ACC112 (cell line): ENCODE measurements around the gene MPG.
A peak's percentile ranks its signal among the peaks of the same experiment; 100 is the strongest.
"Not testable (repeated sequence)": the region's sequence is repeated elsewhere in the genome, so short reads cannot be mapped to it uniquely, and the experiment has no call there.

Source experiments
- H2AFZ ChIP-seq: fragments of 200-600 bp; sonication (generic); one replicate; pipeline ENCODE4 v1.6.0; 2017; ENCODE audit warnings: antibody characterized with exemption, low read length; ENCODE audit not compliant: unreplicated experiment
- H3K27ac ChIP-seq: fragments of 200-600 bp; sonication (generic); 2 replicates; pipeline ENCODE4 v1.5.1; 2014; ENCODE audit warnings: low read depth, mild to moderate bottlenecking, antibody characterized with exemption, low read length, moderate library complexity
- H3K27me3 ChIP-seq: fragments of 200-600 bp; sonication (generic); 2 replicates; pipeline ENCODE4 v1.6.1; 2014; ENCODE audit warnings: mild to moderate bottlenecking, antibody characterized with exemption, low read length, moderate library complexity, mixed read lengths; ENCODE audit not compliant: insufficient read depth
- H3K36me3 ChIP-seq: fragments of 200-600 bp; sonication (generic); 2 replicates; pipeline ENCODE4 v1.6.1; 2016; ENCODE audit warnings: mild to moderate bottlenecking, antibody characterized with exemption, low read length, moderate library complexity, mixed read lengths; ENCODE audit not compliant: insufficient read depth
- H3K4me1 ChIP-seq: fragments of 200-600 bp; sonication (generic); one replicate; pipeline ENCODE4 v1.6.1; 2016; ENCODE audit warnings: low read length, mixed read lengths; ENCODE audit not compliant: insufficient read depth, unreplicated experiment, control insufficient read depth
- H3K4me3 ChIP-seq: fragments of 200-600 bp; sonication (generic); 2 replicates; pipeline ENCODE4 v1.5.1; 2014; ENCODE audit warnings: mild to moderate bottlenecking, low read depth, low read length
- H3K79me2 ChIP-seq: fragments of 200-600 bp; sonication (generic); one replicate; pipeline ENCODE4 v1.6.0; 2016; ENCODE audit warnings: low read length; ENCODE audit not compliant: control insufficient read depth, unreplicated experiment, insufficient read depth

Gene MPG, protein sequence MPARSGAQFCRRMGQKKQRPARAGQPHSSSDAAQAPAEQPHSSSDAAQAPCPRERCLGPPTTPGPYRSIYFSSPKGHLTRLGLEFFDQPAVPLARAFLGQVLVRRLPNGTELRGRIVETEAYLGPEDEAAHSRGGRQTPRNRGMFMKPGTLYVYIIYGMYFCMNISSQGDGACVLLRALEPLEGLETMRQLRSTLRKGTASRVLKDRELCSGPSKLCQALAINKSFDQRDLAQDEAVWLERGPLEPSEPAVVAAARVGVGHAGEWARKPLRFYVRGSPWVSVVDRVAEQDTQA

DNA sequence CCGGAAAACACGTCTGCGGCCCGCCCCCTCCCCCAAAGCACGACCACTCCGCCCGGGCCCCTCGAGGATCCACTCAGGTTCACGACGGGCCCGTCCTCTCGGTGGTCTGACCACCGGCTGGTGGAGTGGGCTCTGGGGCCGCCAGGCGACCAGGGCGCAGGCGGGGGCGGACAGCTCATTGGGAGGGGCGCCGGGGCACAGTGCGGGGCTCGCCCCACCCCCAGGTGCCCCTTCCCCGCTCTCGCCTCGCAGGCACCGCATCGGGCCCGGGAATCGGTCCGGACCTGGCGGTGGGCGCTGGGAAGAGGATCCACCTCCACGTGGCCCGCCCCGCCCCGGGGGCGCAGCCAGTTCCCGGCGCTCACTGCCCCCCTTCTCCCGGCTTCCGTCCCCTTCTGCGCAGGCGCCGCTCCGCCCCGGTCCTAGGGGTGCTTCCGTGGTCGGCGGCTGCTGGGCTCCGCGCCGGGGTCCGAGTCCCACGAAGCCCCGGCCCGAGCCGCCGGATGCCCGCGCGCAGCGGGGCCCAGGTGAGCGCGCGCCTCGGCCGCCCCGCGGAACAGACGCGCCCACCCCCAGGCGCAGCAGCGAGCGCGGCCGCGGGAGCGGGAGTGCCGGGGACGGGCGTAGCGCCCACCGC, at the start of gene MPG:
MPG (plus strand) TSS at position 419 of the 637 bp plus-strand sequence; CDS start at position 504, 85 bp downstream.
- H3K79me2 ChIP-seq = peaks cover 12% of the 10 kb centered on the region
- no peaks in the 10 kb centered on the region for H3K27me3 ChIP-seq
- peak within 1 kb of the TSS; percentile 82 for H2AFZ ChIP-seq
- H3K36me3 ChIP-seq = no peaks in the 10 kb centered on the region
- peak within 1 kb of the TSS; percentile 89 for H3K4me3 ChIP-seq
- peak within 1 kb of the TSS; percentile 80 for H3K27ac ChIP-seq
- H3K4me1 ChIP-seq = peaks cover 48% of the 10 kb centered on the region

DNA sequence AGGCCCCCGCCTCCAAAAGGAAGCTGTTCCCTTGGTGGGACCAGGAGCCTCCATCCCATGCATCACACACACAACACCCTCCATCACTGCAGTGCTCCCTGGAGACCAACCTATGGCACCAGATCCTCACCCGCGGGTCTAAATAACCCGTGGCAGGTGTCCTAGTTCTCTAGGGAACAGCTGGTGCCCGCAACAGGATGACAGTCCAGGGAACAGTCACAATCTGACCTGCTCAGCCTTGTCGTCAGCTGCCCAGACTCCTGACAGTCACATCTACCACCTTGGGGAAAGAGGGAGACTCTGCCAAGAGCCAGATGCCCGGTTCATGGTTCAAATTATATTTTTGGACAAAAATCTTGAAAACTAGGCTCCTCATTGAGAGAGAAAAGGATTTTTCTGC, 47.4 kb upstream of the MPG start:
- H3K36me3 ChIP-seq, H3K27ac ChIP-seq, H3K4me1 ChIP-seq, H3K27me3 ChIP-seq, H3K79me2 ChIP-seq, H2AFZ ChIP-seq, H3K4me3 ChIP-seq: not testable (repeated sequence)

DNA sequence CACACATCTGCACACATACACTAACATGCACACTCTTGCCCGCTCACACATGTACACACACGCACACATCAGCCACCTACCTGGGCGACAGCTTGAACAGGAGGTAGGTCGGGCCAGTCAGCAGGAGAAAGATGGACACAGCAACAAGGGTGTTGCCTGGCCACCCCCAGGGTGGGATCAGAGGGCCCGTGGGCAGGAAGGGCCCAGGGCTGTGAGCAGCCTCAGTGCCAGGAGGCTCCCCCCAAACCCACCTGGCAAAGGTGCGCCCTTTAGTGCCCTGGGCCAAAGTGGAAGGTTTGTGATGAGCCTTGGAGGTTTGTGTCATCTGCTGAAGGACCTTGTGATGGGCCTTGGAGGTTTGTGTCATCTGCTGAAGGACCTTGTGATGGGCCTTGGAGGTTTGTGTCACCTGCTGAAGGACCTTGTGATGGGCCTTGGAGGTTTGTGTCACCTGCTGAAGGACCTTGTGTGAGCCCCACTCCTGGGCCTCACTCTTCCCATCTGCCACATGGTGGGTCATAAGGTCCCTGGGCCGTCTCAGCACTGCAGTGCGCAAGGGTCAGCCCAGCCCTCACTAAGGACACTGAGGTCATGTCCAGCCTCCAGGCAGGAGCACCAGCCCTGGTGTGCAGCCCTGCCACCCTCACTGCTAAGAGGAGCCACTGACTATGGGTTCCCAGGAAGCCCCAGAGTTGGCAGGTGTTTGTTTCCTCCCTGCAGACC, 44.7 kb upstream of the MPG start:
- not testable (repeated sequence) for H3K27ac ChIP-seq, H3K4me1 ChIP-seq, H2AFZ ChIP-seq, H3K36me3 ChIP-seq, H3K27me3 ChIP-seq, H3K79me2 ChIP-seq, H3K4me3 ChIP-seq

DNA sequence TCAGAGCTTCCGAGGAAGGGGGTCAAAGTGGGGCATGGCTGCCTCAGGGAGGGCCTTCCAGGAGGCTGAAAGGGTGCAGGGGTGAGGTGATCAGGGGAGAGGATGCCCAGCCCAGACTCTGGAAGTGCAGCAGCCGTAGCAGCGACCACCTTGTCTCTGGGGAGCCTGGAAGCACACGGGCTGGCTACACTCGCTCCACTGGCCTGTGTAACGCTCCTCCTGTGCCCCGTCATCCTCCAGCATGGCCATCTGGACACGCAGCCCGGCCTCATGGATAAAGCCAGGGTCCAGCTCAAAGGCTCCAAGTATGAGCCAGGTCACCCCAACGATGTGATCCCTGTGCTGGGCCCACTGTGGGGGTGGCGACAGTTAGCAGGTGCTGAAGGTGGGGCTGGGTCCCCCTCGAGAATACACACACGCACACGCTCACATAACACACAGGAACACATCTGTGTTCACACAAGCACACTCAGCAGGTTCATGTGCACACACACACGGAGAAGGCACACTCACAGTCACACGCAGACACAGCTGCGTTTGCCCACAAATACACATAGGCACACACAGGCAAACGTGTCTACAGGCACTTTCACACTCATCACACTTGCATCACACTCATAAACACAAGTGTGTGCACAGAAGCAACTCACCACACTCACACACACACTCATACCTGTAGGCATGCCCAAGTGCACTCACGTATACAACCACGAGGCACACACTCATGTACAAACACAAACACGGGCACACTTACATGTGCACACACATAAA, 44.0 kb upstream of the MPG start:
- Histone ChIP-seq H3K4me3 (no peak overlapping the region), H3K4me1 (no peaks in the 10 kb centered on the region), H3K79me2 (no peaks in the 10 kb centered on the region), H3K36me3 (no peaks in the 10 kb centered on the region), H3K27ac (no peak overlapping the region), H3K27me3 (no peaks in the 10 kb centered on the region), H2AFZ (no peak overlapping the region)

DNA sequence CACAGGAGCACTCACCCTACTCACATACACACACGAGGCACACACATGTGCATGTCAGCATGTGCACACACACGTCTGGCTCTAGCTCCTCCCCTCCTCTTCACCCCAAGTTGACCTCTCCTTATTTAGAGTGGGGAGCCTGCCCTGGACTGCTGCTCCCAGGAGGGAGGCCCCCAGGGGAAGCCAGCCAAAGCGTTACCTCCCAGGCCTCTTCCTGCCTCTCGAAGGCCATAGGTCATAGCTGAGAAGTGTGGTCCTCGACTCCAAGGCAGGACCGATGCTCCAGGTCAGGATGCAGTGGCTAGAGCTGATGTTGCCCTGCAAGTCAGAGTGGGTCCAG, 43.4 kb upstream of the MPG start:
- Histone ChIP-seq H3K27ac (no peak overlapping the region), H3K79me2 (no peaks in the 10 kb centered on the region), H3K36me3 (no peaks in the 10 kb centered on the region), H3K4me3 (no peak overlapping the region), H2AFZ (no peak overlapping the region), H3K4me1 (no peaks in the 10 kb centered on the region), H3K27me3 (no peaks in the 10 kb centered on the region)

DNA sequence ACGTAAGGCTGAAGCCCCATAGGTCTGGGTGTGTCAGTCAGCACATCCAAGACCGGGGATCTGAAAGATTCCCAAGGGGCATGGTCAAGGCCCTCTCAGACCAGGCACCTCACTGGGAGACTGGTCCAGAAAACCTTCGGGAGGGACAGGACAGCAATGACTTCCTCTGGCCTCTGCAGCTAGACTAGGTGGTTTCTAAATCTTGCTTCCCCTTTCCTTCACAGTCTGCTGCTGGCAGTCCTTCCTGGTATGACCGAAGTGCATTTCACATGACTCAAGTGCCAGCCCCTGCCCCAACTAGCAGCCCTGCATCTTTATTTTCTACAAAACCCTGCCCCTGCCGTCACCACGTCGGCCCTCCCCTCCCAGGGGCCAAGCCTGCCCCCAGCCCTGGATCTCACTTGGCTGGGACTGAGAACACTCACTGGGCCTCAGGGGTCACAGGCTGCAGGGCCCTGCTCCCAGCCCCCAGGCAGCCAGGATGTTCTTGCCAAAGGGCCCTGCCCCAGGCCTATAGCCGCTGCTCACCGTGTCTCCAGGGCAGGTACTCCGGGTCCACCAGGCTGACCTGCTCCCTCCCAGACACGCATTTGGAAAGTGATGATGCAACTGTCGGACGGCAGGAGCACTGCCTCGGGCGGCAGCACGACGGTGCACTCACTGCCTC, 42.9 kb upstream of the MPG start:
- Histone ChIP-seq H3K36me3 (no peaks in the 10 kb centered on the region), H3K4me3 (no peak overlapping the region), H3K27ac (no peak overlapping the region), H3K4me1 (no peaks in the 10 kb centered on the region), H2AFZ (no peak overlapping the region), H3K27me3 (no peaks in the 10 kb centered on the region), H3K79me2 (no peaks in the 10 kb centered on the region)

DNA sequence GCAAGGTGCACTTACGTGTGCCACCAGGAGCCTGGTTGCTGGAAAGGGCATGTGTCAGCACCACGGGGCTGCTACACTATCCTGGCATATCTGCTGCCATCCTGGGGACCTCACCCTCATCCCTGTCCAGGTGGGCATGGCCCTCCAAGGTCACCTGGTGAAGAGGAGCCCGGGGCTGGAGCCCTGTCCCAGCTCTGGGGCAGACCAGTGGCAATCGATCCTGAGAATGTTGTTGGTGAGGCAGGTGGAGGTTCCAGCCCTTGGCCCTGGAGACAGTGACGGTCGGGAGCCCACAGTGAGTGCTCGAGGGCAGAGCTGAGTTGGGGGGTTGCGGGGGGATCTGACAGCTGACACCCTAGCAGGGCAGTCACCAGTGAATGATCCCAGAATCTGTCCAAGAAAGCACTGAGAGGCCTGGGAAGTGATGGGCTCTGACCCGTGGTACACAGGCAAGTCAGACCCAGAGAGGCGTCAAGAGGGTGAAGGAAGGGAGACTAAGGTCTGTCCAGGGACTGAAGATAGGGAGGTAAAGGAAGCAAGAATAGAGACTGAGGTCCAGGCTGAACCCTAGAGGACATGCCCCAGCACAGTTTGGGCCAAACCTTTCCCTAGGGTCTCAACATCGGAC, 42.2 kb upstream of the MPG start:
- Histone ChIP-seq H3K79me2 (no peaks in the 10 kb centered on the region), H2AFZ (no peak overlapping the region), H3K36me3 (no peaks in the 10 kb centered on the region), H3K27me3 (no peaks in the 10 kb centered on the region), H3K27ac (no peak overlapping the region), H3K4me1 (no peaks in the 10 kb centered on the region), H3K4me3 (no peak overlapping the region)

DNA sequence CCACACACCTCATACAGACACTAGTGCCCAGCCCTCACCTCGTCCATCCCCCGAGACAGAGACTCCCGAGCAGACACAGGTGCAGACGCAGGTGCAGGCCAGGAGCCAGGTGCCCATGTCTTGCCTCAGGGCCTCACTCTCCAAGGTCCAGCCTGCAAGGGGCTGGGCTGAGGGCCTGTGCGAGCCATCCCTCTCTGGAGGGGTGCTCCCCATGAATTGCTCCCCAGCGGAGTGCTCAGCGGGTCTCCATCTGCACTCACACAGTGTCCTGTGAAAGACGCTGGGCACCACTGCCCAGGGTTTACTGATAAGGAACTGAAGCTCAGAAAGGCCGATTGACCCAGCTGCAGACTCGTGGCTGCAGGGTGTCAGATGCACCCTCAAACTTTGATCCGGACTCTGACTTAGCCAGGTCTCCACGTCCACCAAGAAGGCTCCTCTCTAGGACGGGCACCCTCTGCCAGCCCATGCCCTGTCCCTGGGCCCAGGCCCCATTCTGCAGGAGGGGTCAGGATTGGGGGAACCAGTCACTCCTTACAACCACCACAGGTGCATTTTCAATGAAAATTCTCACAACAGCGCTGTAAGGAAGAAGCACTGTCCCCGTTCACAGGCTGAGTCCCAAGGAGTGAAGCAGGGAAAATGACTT, 41.6 kb upstream of the MPG start:
- Histone ChIP-seq H3K4me1 (no peaks in the 10 kb centered on the region), H3K27me3 (no peaks in the 10 kb centered on the region), H3K36me3 (peaks cover 2% of the 10 kb centered on the region; the same call in 1 of the 2 replicates), H3K4me3 (no peak overlapping the region), H3K27ac (no peak overlapping the region), H2AFZ (no peak overlapping the region), H3K79me2 (no peaks in the 10 kb centered on the region)

DNA sequence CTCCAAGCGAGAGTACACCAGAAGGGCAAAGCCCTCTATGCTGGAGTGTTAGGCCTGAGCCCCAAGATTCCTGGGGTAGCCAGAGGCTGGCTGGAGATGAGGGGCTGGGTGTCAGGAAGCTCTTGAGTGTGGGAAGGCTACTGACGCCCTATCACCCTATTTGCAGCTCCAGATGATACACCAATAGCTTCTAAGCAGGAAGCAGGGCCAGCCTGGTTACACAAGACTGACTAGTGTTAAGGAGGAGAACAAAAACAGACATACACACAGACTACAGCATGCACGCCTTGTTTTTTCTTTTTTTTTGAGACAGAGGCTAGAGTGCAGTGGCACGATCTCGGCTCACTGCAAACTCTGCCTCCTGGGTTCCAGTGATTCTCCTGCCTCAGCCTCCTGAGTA, 40.5 kb upstream of the MPG start:
- peaks cover 12% of the 10 kb centered on the region; the same call in 1 of the 2 replicates for H3K36me3 ChIP-seq
- H3K4me3 ChIP-seq = no peak overlapping the region
- no peaks in the 10 kb centered on the region for H3K4me1 ChIP-seq
- no peaks in the 10 kb centered on the region for H3K79me2 ChIP-seq
- no peaks in the 10 kb centered on the region for H3K27me3 ChIP-seq
- H2AFZ ChIP-seq = no peak overlapping the region
- H3K27ac ChIP-seq = no peak overlapping the region
